ENCODE results near the gene SLC27A1.
"Not testable (repeated sequence)": the region's sequence is repeated elsewhere in the genome, so short reads cannot be mapped to it uniquely, and the experiment has no call there.

SLC27A1 gene

DNA sequence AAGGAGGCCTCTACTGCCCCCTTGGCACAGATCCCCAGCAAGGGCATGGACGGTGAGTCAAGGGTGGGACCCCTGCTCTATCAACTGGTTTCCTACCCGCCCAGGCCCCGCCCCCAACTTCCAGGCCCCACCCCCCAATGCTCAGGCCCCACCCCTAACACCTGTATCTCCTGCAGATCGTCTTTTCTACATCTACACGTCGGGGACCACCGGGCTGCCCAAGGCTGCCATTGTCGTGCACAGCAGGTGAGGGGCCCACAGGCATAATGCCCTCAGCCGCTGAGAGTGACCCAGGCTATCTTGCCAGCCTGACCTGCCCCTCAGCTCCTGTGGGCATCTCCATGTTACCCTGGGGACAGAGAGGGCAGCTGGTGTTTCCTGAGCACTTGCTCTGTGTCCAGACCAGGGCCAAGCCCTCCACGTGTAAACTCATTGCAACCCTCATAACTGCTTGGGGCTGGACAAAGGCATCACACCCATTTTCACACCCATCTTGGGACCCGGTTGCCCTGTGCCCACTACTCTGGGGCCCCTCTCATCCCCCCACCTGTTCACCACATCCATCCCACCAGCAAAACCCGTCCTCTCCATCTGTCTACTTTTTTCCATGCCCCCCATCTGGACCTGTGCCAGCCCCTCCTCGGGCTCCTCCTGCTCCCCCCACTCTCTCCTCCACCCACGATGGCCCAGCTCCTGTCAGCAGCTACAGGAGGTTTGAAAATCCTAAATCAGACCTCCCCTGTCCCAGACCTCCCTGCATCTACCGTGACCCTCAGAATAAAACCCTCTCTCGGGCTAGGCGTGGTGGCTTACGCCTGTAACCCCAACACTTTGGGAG lies 17.2 kb downstream of the SLC27A1 start:
- Histone ChIP-seq H3K27me3 (ENCODE audit: control insufficient read depth in 2 of 2, insufficient read depth in 2 of 2, low read length in 2 of 2) (no peaks in the 10 kb centered on the region), H3K4me3 (ENCODE audit: low read length in 2 of 2) (no peak overlapping the region), H3K4me1 (ENCODE audit: control insufficient read depth in 2 of 2, insufficient read depth in 2 of 2, low read length in 2 of 2) (peaks cover 14 to 15% of the 10 kb centered on the region in 2 donors), H3K9ac (ENCODE audit: low read depth in 1 of 2, low read length in 2 of 2) (no peak overlapping the region), H3K36me3 (ENCODE audit: control insufficient read depth in 2 of 2, insufficient read depth in 2 of 2, low read length in 2 of 2) (peaks cover 0 to 2% of the 10 kb centered on the region in 2 donors), H3K27ac (ENCODE audit: low read depth in 2 of 2, low read length in 2 of 2) (no peak overlapping the region), H3K9me3 (ENCODE audit: control insufficient read depth in 2 of 2, low read length in 2 of 2) (no peaks in the 10 kb centered on the region)

DNA sequence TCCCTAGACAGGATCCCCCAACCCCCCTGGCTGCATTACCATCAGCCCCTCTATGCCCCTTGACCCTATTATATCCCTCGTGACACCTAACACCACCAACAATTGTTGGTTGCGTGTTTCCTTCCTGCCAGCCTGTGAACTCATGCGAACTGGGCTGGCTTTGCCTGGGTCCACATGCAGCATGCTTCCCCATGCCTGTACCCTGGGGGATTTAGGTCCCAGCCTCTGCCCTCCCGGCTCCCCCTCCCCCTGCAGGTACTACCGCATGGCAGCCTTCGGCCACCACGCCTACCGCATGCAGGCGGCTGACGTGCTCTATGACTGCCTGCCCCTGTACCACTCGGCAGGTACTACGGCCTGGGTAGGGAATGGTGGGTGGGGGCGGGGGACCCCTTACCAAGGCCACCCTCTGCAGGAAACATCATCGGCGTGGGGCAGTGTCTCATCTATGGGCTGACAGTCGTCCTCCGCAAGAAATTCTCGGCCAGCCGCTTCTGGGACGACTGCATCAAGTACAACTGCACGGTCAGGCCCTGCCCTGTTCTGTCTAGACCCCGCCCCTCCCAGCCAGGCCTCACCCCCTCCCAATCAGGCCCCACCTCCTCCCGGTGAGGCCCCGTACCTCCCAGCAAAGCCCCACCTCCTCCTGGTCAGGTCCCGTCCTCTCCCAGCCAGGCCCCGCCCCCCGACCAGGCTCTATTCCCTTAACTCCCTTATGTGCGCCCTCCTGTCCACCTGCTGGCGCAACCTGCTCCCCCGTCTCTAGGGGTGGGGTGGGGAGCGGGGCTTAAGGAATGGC lies 18.5 kb downstream of the SLC27A1 start:
- H3K27me3 ChIP-seq (ENCODE audit: control insufficient read depth in 2 of 2, insufficient read depth in 2 of 2, low read length in 2 of 2) = no peaks in the 10 kb centered on the region
- peaks cover 14 to 15% of the 10 kb centered on the region in 2 donors for H3K4me1 ChIP-seq (ENCODE audit: control insufficient read depth in 2 of 2, insufficient read depth in 2 of 2, low read length in 2 of 2)
- H3K4me3 ChIP-seq (ENCODE audit: low read length in 2 of 2) = peak overlapping the region; percentile 67 to 68
- no peaks in the 10 kb centered on the region for H3K9me3 ChIP-seq (ENCODE audit: control insufficient read depth in 2 of 2, low read length in 2 of 2)
- peak overlapping the region; percentile 26 to 34 for H3K9ac ChIP-seq (ENCODE audit: low read depth in 1 of 2, low read length in 2 of 2)
- H3K36me3 ChIP-seq (ENCODE audit: control insufficient read depth in 2 of 2, insufficient read depth in 2 of 2, low read length in 2 of 2) = peaks cover 0 to 2% of the 10 kb centered on the region in 2 donors
- peak overlapping the region in 1 of 2 donors; percentile 23 for H3K27ac ChIP-seq (ENCODE audit: low read depth in 2 of 2, low read length in 2 of 2)

DNA sequence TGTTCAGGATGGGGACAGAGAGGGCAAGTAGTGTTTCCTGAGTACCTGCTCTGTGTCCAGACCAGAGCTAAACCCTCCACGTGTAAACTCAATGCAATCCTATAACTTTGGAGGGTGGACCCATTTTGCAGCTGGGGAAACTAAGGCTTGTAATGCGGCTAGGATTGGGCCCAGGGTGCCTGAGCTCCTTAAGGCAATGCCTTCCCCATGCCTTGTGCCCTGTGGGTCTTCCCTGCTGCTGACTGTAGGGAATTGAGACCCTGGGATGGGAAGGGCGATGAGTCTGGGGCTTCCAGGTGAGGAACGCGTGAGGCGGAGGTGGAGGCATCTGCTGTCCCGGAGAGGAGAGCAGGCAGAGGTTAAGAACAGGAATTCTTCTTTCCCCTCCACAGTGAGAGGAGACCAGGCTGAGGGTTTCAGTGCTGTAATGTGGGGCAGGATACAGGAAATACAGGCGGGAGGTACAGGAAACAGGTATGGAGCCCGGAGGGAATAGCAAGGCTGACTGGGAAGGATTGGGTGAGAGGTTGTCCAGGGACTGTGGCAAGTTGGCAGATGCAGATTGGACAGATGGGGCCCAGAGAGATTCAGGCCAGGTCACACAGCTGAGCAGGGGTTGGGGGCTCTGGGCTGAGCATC lies 19.2 kb downstream of the SLC27A1 start:
- Histone ChIP-seq H3K36me3 (ENCODE audit: control insufficient read depth in 2 of 2, insufficient read depth in 2 of 2, low read length in 2 of 2) (peaks cover 0 to 2% of the 10 kb centered on the region in 2 donors), H3K4me3 (ENCODE audit: low read length in 2 of 2) (no peak overlapping the region), H3K27me3 (ENCODE audit: control insufficient read depth in 2 of 2, insufficient read depth in 2 of 2, low read length in 2 of 2) (no peaks in the 10 kb centered on the region), H3K9ac (ENCODE audit: low read depth in 1 of 2, low read length in 2 of 2) (no peak overlapping the region), H3K9me3 (ENCODE audit: control insufficient read depth in 2 of 2, low read length in 2 of 2) (no peaks in the 10 kb centered on the region), H3K4me1 (ENCODE audit: control insufficient read depth in 2 of 2, insufficient read depth in 2 of 2, low read length in 2 of 2) (peaks cover 14 to 15% of the 10 kb centered on the region in 2 donors), H3K27ac (ENCODE audit: low read depth in 2 of 2, low read length in 2 of 2) (no peak overlapping the region)

DNA sequence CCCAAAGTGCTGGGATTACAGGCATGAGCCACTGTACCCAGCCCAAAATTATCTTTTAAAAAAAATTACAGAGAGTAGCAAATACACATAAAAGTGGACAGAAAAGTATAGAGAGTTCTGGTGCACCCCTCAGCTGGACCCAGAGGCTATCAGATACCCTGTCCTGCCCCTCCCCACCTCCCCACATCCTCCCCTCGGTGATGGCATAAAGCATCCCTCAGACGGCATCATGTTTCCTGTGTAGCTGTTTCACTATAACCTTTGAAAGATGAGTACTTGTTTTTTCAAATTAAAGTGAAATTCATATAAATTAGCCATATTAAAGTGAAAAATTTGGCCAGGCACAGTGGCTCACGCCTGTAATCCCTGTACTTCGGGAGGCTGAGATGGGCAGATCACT lies 20.1 kb downstream of the SLC27A1 start:
- Histone ChIP-seq H3K4me3 (ENCODE audit: low read length in 2 of 2) (no peak overlapping the region), H3K9ac (ENCODE audit: low read depth in 1 of 2, low read length in 2 of 2) (no peak overlapping the region), H3K27me3 (ENCODE audit: control insufficient read depth in 2 of 2, insufficient read depth in 2 of 2, low read length in 2 of 2) (no peaks in the 10 kb centered on the region), H3K4me1 (ENCODE audit: control insufficient read depth in 2 of 2, insufficient read depth in 2 of 2, low read length in 2 of 2) (peaks cover 14 to 15% of the 10 kb centered on the region in 2 donors), H3K27ac (ENCODE audit: low read depth in 2 of 2, low read length in 2 of 2) (no peak overlapping the region), H3K36me3 (ENCODE audit: control insufficient read depth in 2 of 2, insufficient read depth in 2 of 2, low read length in 2 of 2) (peaks cover 0 to 2% of the 10 kb centered on the region in 2 donors), H3K9me3 (ENCODE audit: control insufficient read depth in 2 of 2, low read length in 2 of 2) (no peaks in the 10 kb centered on the region)

DNA sequence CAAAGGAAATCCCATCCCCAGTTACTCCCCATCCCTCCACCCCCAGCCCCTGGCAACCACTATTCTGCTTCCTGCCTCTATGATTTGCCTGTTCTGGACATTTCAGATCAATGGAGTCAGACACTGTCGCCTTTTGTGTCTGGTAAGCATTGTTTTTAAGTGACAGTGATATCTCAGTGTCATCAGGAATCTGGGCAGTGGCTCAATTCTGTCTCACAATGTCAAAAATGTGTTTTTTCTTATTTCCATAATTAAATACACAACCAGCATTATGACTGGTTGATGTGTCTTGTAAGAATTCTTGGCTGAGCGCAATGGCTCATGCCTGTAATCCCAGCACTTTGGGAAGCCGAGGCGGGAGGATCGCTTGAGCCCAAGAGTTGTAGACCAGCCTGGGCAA lies 21.0 kb downstream of the SLC27A1 start:
- no peak overlapping the region for H3K4me3 ChIP-seq (ENCODE audit: low read length in 2 of 2)
- no peaks in the 10 kb centered on the region for H3K27me3 ChIP-seq (ENCODE audit: control insufficient read depth in 2 of 2, insufficient read depth in 2 of 2, low read length in 2 of 2)
- H3K27ac ChIP-seq (ENCODE audit: low read depth in 2 of 2, low read length in 2 of 2) = no peak overlapping the region
- no peaks in the 10 kb centered on the region for H3K9me3 ChIP-seq (ENCODE audit: control insufficient read depth in 2 of 2, low read length in 2 of 2)
- peaks cover 0 to 2% of the 10 kb centered on the region in 2 donors for H3K36me3 ChIP-seq (ENCODE audit: control insufficient read depth in 2 of 2, insufficient read depth in 2 of 2, low read length in 2 of 2)
- peaks cover 15% of the 10 kb centered on the region in 2 donors for H3K4me1 ChIP-seq (ENCODE audit: control insufficient read depth in 2 of 2, insufficient read depth in 2 of 2, low read length in 2 of 2)
- no peak overlapping the region for H3K9ac ChIP-seq (ENCODE audit: low read depth in 1 of 2, low read length in 2 of 2)

DNA sequence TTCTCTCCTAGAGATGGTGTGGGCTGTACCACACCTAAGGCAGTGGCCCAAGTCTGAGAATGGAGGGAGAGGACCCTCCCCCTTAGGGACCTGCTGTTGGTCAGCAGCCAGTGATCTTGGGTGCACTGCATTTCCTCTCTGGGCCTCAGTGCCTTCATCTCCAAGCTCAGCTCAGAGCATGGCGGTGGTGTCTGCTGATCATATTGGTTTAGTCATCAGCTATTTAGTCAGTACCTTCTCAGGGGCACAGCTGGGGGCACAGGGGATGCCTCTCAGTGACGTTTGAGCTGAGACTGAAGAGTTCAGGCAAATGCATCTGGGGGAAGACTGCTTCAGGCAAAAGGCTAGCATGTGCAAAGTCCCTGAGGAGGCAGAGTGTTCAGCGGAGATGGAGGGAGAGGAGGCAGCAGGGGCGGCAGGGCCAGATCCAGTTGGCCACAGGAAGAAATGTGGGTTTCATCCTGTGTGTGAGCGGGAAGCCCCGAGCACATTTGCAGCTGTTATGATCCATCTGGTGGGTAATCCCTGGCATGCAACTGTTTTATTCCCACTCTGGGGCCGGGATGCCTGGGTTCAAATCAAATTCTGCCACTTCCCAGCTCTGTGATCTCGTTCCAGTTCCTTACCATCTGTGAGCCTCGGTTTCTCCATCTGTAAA lies 25.4 kb downstream of the SLC27A1 start:
- Histone ChIP-seq H3K27me3 (ENCODE audit: control insufficient read depth in 2 of 2, insufficient read depth in 2 of 2, low read length in 2 of 2) (no peaks in the 10 kb centered on the region), H3K9me3 (ENCODE audit: control insufficient read depth in 2 of 2, low read length in 2 of 2) (no peaks in the 10 kb centered on the region), H3K4me1 (ENCODE audit: control insufficient read depth in 2 of 2, insufficient read depth in 2 of 2, low read length in 2 of 2) (peaks cover 7 to 10% of the 10 kb centered on the region in 2 donors), H3K4me3 (ENCODE audit: low read length in 2 of 2) (no peak overlapping the region), H3K36me3 (ENCODE audit: control insufficient read depth in 2 of 2, insufficient read depth in 2 of 2, low read length in 2 of 2) (peaks cover 0 to 4% of the 10 kb centered on the region in 2 donors), H3K9ac (ENCODE audit: low read depth in 1 of 2, low read length in 2 of 2) (no peak overlapping the region), H3K27ac (ENCODE audit: low read depth in 2 of 2, low read length in 2 of 2) (no peak overlapping the region)

DNA sequence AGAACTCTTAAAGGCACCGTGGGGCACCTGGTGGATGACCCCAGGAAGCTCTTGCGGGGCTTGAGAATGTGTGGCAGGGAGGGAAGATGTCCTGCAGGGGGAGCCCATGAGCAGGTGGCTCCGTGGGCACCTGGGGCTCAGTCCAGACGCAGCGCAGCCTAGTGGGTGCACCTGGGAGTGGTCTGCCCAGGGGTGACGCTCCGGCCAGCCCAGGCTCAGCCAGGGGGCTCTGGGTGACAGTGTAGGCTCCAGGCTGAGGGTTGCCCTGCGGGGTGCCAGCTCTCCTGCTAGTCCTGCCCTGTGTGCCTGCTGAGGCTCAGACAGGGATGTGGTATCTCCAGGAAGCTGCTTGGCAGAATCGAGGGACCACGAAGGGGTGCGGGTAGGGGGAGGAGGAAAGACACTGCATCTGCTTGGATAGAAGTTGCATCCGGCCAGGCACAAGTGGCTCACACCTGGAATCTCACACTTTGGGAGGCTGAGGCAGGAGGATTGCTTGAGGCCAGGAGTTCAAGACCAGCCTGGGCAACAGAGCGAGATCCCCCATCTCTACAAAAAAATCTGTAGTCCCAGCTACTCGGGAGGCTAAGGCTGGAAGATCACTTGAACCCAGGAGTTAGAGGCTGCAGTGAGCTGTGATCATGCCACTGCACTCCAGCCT lies 26.1 kb downstream of the SLC27A1 start:
- no peak overlapping the region for H3K27ac ChIP-seq (ENCODE audit: low read depth in 2 of 2, low read length in 2 of 2)
- H3K9me3 ChIP-seq (ENCODE audit: control insufficient read depth in 2 of 2, low read length in 2 of 2) = no peaks in the 10 kb centered on the region
- H3K9ac ChIP-seq (ENCODE audit: low read depth in 1 of 2, low read length in 2 of 2) = no peak overlapping the region
- H3K27me3 ChIP-seq (ENCODE audit: control insufficient read depth in 2 of 2, insufficient read depth in 2 of 2, low read length in 2 of 2) = no peaks in the 10 kb centered on the region
- peaks cover 7 to 10% of the 10 kb centered on the region in 2 donors for H3K4me1 ChIP-seq (ENCODE audit: control insufficient read depth in 2 of 2, insufficient read depth in 2 of 2, low read length in 2 of 2)
- no peak overlapping the region for H3K4me3 ChIP-seq (ENCODE audit: low read length in 2 of 2)
- peaks cover 0 to 5% of the 10 kb centered on the region in 2 donors for H3K36me3 ChIP-seq (ENCODE audit: control insufficient read depth in 2 of 2, insufficient read depth in 2 of 2, low read length in 2 of 2)

DNA sequence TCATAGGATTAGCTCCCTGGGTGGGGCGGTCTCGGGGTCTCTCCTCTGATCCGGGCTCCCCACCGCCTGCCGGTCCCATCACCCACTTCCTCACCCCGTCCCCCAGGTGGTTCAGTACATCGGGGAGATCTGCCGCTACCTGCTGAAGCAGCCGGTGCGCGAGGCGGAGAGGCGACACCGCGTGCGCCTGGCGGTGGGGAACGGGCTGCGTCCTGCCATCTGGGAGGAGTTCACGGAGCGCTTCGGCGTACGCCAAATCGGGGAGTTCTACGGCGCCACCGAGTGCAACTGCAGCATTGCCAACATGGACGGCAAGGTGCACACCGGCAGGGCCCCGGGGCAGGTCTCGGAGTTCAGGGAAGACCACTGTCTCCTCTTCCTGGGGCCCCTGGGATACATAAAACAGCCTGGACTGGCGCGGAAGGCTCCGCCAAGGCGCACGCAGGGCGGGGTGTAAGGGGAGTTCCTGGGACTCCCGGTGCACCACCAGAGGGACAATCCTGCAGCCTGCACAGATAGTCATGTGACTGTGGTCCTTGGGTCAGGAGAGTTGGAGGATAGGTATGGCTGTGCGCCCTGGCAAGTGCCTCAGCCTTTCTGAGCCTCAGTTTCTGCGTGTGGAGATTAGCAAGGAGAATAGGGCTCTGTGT lies 26.9 kb downstream of the SLC27A1 start:
- Histone ChIP-seq H3K4me1 (ENCODE audit: control insufficient read depth in 2 of 2, insufficient read depth in 2 of 2, low read length in 2 of 2) (peaks cover 7 to 10% of the 10 kb centered on the region in 2 donors), H3K27me3 (ENCODE audit: control insufficient read depth in 2 of 2, insufficient read depth in 2 of 2, low read length in 2 of 2) (no peaks in the 10 kb centered on the region), H3K9me3 (ENCODE audit: control insufficient read depth in 2 of 2, low read length in 2 of 2) (no peaks in the 10 kb centered on the region), H3K27ac (ENCODE audit: low read depth in 2 of 2, low read length in 2 of 2) (no peak overlapping the region), H3K9ac (ENCODE audit: low read depth in 1 of 2, low read length in 2 of 2) (no peak overlapping the region), H3K36me3 (ENCODE audit: control insufficient read depth in 2 of 2, insufficient read depth in 2 of 2, low read length in 2 of 2) (peaks cover 0 to 5% of the 10 kb centered on the region in 2 donors), H3K4me3 (ENCODE audit: low read length in 2 of 2) (no peak overlapping the region)

DNA sequence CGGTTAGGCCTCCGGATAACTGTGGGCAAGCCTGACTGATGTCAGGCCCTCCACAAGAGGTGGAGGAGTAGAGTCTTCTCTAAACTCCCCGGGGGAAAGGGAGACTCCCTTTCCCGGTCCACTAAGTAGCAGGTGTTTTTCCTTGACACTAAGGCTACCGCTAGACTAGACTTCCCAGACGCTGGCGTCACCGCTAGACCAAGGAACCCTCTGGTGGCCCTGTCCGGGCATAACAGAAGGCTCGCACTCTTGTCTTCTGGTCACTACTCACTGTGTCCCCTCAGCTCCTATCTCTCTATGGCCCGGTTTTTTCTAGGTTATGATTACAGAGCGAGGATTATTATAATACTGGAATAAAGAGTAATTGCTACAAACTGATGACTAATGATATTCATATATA lies 28.7 kb downstream of the SLC27A1 start:
- H3K27ac ChIP-seq (ENCODE audit: low read depth in 2 of 2, low read length in 2 of 2); H3K4me3 ChIP-seq (ENCODE audit: low read length in 2 of 2); H3K27me3 ChIP-seq (ENCODE audit: control insufficient read depth in 2 of 2, insufficient read depth in 2 of 2, low read length in 2 of 2); H3K9me3 ChIP-seq (ENCODE audit: control insufficient read depth in 2 of 2, low read length in 2 of 2); H3K36me3 ChIP-seq (ENCODE audit: control insufficient read depth in 2 of 2, insufficient read depth in 2 of 2, low read length in 2 of 2); H3K9ac ChIP-seq (ENCODE audit: low read depth in 1 of 2, low read length in 2 of 2): not testable (repeated sequence)
- peaks cover 7 to 10% of the 10 kb centered on the region in 2 donors for H3K4me1 ChIP-seq (ENCODE audit: control insufficient read depth in 2 of 2, insufficient read depth in 2 of 2, low read length in 2 of 2)
